Stomach (tissue), 4 donors: ENCODE results near the gene RAMACL.

ENCODE experiments used
- CTCF ChIP-seq, 7 experiments: fragments of 450-650 bp in 4 of 7; fragments of 200-600 bp in 3 of 7; sonication (generic) in 3 of 7; IDR thresholded peaks; one replicate each; pipeline ENCODE4 v1.5.1; 2016 to 2019; ENCODE audit warnings: antibody characterized with exemption in 7 of 7, control low read depth in 2 of 7, mild to moderate bottlenecking in 1 of 7
- POLR2A ChIP-seq, 4 donors: fragments of 450-650 bp; IDR thresholded peaks; one replicate each; pipeline ENCODE4 v1.6.1; 2016; ENCODE audit warnings: antibody characterized with exemption in 4 of 4, control low read depth in 2 of 4, mild to moderate bottlenecking in 1 of 4, moderate library complexity in 1 of 4

GRCh38 chr6:166629628-166630027 lies 43.1 kb upstream of the RAMACL start:
- TF ChIP-seq POLR2A (IDR thresholded peaks at IDR 0.05): no peak
- TF ChIP-seq CTCF (IDR thresholded peaks at IDR 0.05): no peak
